Right ventricle myocardium superior (tissue), 1 donor: Measurements from ENCODE around the gene PRPS1L1. TPM values are rescaled to one million over a fixed set of nuclear protein-coding genes. Genes with fewer than 3 reads are reported as not detected.

Experiments
- ATAC-seq: fragments of 200-7000 bp; cut with Tn5 transposase; one replicate; pipeline ENCODE4 v1.9.1; 2020; ENCODE audit warnings: mild to moderate bottlenecking; ENCODE audit not compliant: poor library complexity
- DNase-seq: peaks from one replicate; pipeline ENCODE4 v3.0.0-alpha.2; 2020
- intact Hi-C: fragments of 100-400 bp; cut with DNase I; formaldehyde crosslinking; loops from one replicate; pipeline ENCODE4 v1.11.2; 2022
- total RNA-seq: library from RNA; stranded (reverse); fragmentation: NEBNext Ultra II Directional; extraction: Animal tissue kit (Norgen Biotek cat#: 25700); gene quantifications from one replicate; pipeline ENCODE4 v1.2.1, GENCODE V29; 2021
- donor health status: DM: no; HTN: yes; CAD: no; lungs with severe emphysema.

Gene PRPS1L1
- total RNA-seq, 1 donor from 2014 or later = not detected

- DNase-seq (no peak), ATAC-seq (no peak)
- intact Hi-C loops = no loop called here
Observed at GRCh38 chr7:17984288-17984687, 43.4 kb downstream of the PRPS1L1 start.

GRCh38 chr7:17983221-17984062 is 44.2 kb downstream of the PRPS1L1 start:
- intact Hi-C loops = no loop called here
- DNase-seq (no peak), ATAC-seq (no peak)

GRCh38 chr7:17976952-17977351 is 50.7 kb downstream of the PRPS1L1 start:
- ATAC-seq = no peak
- intact Hi-C loops = no loop called here

More at GRCh38 chr7:17976952-17977351, 50.7 kb downstream of the PRPS1L1 start:
- no peak for DNase-seq

Other genes with a start within 250 kb of the PRPS1L1 start
- 36.9 TPM for gene SNX13, start 87.4 kb downstream of the PRPS1L1 start, total RNA-seq